ENCODE measurements around the gene NT5DC1.
"Not testable (repeated sequence)": the region's sequence is repeated elsewhere in the genome, so short reads cannot be mapped to it uniquely, and the experiment has no call there.

Gene NT5DC1

DNA sequence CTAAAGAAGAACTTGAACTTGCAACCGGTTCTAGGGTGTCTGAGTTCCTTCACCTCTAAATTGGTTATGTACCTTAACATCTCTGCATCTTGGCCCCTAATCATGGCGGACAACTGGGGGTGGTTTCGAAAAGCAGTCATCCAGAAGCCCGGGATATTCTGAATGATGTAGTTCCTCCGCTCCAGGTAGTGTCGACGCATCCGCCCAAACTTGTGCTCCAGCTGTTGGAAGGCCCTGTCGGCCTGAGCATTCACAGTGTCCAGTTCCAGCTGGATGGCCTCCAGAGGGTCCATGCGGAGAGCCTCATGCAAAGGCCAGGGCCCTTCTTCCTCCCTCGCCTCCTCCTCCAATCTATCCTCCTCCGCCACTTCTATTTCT is 178.2 kb downstream of the NT5DC1 start:
- DNase-seq (ENCODE audit: low read depth in 2 of 2) = no peak

DNA sequence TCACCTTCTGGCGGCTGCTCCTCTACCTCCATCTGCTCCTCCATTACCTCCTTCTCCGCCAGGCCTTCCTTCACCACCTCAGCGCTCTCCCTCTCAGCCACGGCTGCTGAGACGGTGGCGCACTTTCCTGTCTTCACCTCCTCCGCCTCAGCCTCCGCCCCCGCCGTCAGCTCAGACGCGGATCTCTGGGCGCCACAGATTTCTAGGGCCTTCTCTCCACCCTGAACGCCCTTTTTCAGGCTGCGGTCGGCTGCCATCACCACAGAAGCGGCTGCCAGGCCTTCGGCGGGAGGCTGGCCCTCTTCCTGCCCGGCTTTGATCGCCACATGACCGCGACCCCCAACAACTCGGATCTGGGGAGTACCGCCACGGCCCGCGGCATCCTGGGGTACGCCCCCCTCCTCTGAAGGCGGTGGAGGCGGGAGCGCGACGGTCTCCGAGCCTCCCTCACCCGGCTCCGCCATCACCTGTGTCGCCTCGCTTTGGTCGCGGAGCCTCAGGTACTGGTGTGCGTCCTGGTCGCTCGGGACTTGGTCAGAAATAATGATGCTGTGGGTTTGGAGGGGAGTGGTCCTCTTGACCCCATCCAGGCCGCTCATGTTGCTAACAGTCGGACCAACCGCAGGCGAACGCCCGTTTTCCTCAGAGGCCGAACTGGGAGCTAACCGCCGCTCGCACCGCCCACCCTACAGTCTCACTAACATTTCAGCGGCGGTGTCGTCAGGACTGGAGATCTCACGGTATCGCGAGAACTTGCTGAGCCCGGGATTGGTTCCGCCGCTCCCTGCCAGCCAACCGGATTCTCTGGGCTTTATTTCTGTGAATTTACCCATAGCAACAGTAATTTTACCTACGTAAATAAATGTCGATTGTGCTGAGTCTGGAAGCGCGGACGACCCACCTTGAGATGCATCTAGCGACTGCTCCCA is 178.8 kb downstream of the NT5DC1 start, which contains the start of gene TSPYL1:
Gene TSPYL1, minus strand, starts transcription at position 699 of the 929 bp plus-strand sequence. Its CDS starts 100 bp downstream, at position 599.
- DNase-seq (ENCODE audit: low read depth in 2 of 2) = peak; percentile 90 to 93

GRCh38 chr6:116280161-116280932 is 179.7 kb downstream of the NT5DC1 start:
- no peak for DNase-seq (ENCODE audit: low read depth in 2 of 2)

GRCh38 chr6:116280933-116281316 is 180.3 kb downstream of the NT5DC1 start:
- DNase-seq (ENCODE audit: low read depth in 2 of 2) = no peak

DNA sequence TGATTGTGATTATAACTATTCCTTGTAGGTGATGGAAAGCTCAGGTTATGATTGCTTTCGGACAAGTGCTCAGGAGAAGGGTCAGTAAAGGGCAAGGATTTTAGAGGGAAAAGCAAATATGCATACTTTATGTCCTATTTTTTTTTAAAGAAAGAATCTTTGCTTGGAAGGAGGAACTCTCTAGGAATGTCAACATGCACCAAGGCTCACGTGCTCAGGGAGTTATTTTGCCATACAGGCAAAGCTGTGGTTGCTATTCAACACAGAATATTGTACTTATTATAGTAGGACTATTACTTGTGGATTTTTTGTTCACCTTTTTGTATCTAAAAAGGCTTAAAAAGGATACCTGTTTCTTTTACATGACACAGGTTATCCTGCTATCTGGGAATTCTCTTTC is 182.0 kb downstream of the NT5DC1 start:
- DNase-seq (ENCODE audit: low read depth in 2 of 2) = no peak

DNA sequence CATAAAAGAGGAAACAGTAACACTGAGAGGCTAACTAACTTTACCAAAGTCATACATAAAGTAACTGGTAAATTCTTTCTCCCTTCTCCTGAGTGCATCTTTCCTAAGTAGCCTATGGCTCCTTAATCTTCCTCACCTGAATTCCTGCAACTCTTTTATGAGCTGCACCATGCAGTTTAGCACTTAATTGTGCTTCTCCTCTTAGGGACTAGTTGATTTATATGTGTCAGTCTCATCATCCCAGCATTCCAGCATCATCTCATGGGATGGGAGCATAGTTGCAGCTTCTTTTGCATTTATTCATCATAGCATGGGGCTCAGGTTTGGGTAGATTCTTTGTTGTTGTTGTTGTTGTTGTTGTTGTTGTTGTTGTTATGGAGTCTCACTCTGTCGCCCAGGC is 182.5 kb downstream of the NT5DC1 start:
- DNase-seq (ENCODE audit: low read depth in 2 of 2) = no peak

GRCh38 chr6:116284984-116285383 is 184.3 kb downstream of the NT5DC1 start:
- not testable (repeated sequence) for DNase-seq (ENCODE audit: low read depth in 2 of 2)

DNA sequence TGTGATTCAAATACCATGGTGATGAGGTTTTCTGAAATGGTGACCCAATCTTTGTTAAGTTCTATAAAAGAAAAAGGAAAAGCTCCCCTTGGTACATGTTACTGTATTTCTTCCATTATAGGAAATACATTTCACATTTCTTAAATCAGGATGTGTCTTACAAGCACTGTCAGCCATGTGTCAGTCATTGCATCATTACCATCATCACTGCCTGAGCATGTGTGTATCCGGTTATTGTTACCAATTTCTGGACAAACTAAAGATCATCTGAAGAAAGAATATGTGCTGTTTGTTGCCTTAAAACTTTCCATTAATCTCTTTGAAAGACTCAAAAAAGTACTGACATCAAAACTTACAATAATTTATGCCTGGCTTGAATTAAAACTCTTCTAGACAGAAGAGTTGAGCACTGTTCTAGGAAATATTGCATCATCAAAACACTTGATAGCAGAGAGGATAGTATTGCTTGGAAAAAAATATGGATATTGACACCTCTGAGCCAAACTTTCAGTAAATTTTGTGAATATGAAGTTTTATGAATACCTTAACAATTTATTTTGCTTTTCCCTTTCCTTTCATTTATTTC is 186.2 kb downstream of the NT5DC1 start:
- DNase-seq (ENCODE audit: low read depth in 2 of 2) = no peak

DNA sequence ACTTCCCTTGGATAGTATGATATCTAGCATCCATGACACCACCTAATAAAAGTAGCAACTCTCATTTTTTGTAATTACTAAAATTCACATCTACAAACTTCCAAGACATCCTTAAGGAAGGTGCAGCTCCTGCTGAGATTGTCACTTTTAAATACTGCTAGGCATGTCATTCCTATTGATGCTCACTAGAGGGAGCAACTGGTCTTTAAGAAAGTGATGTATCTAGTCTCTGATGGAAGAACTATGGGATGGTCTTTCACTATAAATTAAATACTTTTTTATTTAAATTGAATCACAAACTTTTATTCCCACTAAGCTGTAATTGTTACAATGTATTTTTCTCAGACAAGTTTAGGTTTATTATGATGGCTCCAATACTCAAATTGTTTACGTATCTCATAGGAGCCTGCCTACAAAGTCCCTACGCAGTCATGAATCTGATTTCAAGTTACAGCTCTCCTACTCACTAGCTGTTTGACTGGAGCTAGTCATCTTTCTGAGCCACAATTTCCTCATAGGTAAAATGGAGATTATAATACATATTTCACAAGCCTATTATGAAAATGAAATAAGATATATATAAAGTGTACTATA is 187.1 kb downstream of the NT5DC1 start:
- no peak for DNase-seq (ENCODE audit: low read depth in 2 of 2)

- no peak for DNase-seq (ENCODE audit: low read depth in 2 of 2)
These were observed 189.2 kb downstream of the NT5DC1 start for GRCh38 chr6:116289876-116290275.

DNA sequence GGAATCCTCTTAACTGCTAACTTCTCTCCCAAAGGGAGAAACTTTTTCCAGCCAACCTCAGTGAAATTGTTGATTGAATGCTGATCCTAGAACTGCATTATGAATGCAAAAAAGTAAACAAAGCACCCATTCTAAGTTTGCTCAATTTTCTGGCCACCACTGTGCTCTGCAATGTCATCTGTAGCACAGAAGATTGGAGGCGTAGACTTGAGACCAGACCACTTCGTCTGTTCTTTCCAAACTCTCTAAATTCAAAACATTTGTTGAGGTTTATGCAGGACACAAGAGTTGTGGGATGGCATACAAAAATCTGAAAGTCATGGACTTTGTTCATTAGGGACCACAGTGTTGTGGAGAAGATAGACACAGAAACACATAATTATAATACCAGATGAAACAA is 190.1 kb downstream of the NT5DC1 start:
- DNase-seq (ENCODE audit: low read depth in 2 of 2) = no peak

DNA sequence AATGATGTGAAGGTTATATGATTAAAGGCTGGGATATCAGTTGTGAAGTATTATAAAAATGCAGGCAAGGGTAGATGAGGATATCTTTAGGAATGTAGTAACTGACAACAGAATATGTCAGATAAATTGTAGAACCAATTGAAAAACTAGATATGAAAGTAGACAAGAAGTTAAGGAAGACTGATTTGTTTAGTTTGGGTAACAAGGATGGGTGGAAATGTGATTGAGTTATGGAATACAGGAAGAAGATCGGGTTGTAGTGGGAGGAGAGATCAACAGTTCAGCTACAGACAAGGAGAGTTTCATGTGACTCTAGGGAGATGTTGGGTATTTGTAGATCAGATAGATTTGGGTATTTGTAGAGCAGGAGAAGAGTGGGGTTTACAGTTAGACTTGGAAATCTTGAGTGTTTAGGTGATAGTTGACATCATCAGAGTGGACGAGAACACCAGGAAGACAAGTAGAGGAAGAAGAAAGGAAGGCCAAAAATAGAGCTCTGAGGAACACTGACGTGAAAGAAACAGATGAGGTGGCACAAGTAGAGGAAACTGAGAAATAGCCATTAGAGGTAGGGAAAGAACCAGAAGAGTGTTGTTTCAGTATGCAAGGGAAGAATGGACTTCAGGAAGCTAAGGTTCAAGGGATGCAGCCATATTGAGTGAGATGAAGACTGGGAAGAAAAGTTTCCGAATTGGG is 191.2 kb downstream of the NT5DC1 start:
- no peak for DNase-seq (ENCODE audit: low read depth in 2 of 2)

DNA sequence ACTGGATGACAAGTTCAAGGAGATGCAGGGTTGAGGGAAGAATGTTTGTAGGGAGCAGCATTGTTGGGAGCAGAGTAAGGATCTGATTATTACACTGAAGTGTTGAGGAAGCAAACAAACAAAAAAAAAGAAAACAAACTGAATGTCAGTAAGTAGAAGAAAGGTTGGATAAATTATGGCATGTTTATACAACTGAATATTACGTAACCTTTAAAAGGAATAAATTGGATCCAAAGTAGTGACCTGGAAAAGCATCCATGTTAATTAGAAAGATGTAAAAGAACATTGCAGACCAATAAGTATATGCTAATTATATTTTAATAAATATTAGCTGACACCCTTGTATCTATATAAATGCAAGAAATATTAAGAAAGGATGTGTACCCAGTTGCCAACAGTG is 191.9 kb downstream of the NT5DC1 start:
- no peak for DNase-seq (ENCODE audit: low read depth in 2 of 2)

GRCh38 chr6:116298273-116298672 is 197.6 kb downstream of the NT5DC1 start:
- DNase-seq (ENCODE audit: low read depth in 2 of 2) = no peak

- DNase-seq (ENCODE audit: low read depth in 2 of 2) = no peak
These were observed 198.3 kb downstream of the NT5DC1 start for GRCh38 chr6:116298973-116299372.

Measured in stimulated activated CD8-positive, alpha-beta memory T cell treated with anti-CD3 and anti-CD28 coated beads, Interleukin-7, amount 100 ng/mL, for 4 hours (primary cell).